ENCODE data around the gene AMN1.
A peak's percentile ranks its signal among the peaks of the same experiment; 100 is the strongest.
"Not testable (repeated sequence)": the region's sequence is repeated elsewhere in the genome, so short reads cannot be mapped to it uniquely, and the experiment has no call there.

AMN1 gene

DNA sequence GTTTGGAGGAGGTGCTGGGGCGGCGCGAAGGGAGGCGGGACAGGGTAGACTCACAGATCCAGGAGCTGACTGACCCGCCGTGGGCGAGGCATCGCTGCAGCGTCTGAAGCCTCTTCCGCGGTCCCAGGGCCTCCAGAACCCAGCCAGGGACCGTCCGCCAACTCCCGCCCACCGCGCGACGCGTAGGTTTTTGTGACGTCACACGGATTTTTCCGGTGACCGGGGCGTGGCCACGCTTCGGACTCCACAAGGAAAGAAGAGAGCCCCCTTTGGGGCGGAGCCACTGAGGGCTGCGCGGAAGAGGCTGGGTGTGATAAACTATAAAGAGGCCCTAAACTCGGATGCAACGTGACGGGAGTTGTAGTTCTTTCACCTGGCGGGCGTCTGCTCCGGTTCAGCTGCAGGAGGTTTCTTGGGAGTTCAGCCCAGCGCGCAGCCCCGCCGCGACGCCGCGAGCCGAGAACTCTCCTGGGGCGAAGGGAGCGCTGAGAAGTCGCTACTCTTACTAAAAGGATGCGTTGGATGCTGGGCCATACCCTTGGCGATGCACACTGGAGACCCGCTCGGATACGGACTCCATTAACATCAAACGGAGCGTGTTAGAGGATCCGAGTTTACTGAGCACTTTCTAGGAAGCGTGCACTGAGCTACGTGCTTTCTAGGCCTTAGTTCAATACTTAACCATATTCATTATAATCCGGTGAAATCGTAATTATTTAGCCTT lies at the start of gene AMN1:
Gene AMN1, minus strand, starts transcription at position 105 of the 724 bp plus-strand sequence. Its CDS starts 13 bp downstream, at position 92.
- DNase-seq (ENCODE audit: low spot score), result peak; percentile 100

DNA sequence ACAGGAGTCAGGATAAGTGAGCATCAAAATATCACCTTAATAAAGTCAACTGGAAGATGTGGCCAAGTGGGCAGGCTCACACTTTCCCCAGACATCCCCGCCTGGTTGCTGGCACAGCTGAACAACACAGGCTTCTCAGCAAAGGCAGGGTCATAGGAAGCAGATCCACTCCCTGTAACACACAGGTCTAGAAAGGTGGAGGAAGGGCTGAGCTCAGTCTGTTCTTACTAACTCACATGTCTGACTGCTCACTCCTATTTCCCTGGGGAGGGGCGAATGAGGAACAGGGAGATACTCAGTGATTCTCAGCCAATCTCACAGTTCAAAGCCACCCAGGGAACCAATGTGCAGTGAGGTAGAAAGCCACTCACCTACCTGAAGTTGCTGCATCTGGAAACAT lies 45.0 kb upstream of the AMN1 start:
- DNase-seq (ENCODE audit: low spot score), result no peak

DNA sequence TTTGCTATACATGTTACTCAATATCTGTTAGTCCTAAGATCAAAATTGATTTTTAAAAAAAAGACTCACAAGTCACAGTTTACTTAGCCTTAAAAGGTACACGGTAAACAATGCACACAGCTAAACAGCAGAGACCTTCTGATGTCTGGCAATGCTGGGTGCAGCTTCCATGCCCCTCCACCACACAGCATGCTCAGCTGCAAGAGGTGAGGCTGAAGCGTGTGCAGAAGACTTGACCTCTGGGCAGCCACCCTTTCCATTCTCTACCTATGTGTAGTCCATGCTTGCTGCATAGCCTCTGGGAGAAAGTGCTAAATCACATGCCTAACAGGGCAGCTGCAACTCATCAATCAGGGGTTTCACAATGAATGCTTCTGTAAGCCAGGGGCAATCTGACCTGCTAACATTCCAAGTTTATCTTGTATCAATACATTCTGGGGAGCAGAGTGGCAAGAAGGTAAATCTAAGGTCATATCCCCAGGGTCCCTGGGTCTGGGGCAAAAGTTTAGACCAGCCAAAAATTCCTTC lies 44.5 kb upstream of the AMN1 start:
- no peak for DNase-seq (ENCODE audit: low spot score)

DNA sequence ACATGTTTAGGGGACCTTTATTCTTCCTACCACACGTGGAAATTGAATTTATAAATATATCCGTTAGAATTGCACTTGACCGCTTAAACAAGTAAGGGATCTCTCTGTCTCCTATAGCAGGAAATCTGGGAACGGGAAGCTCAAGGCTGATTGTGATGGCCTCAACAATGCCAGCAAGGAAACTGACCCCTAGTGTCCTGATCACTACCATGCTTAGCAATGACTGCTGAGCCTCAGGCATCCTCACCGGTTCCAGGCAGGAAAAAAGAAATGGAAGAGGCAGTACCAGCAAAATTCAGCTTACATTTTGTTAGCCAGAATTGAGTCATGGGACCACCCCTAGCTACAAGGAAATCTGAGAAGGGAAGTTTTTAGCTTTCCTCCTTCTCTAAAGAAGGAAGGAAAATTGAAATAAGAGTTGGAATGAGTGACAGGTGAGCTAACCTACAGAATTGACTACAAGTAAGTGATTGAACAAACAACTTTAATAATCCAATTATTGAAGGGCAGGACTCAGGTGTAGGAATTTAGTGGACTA lies 43.9 kb upstream of the AMN1 start:
- no peak for DNase-seq (ENCODE audit: low spot score)

DNA sequence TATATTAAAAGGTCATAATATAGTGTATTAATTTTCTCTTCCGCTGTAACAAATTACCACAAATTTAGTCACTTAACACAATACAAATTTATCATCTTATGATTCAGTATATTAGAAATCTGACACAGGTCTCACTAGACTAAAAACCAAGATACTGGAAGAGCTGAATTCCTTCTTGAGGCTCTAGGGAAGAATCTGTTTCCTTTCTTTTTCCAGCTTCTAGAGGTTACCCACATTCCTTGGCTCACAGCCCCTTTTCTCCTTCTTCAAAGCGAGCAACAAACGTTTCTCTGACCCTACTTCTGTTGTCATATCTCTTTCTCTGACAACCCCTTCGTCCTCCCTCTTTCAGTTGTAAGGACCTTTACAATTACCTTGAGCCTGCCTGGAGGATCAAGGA lies 43.4 kb upstream of the AMN1 start:
- no peak for DNase-seq (ENCODE audit: low spot score)

DNA sequence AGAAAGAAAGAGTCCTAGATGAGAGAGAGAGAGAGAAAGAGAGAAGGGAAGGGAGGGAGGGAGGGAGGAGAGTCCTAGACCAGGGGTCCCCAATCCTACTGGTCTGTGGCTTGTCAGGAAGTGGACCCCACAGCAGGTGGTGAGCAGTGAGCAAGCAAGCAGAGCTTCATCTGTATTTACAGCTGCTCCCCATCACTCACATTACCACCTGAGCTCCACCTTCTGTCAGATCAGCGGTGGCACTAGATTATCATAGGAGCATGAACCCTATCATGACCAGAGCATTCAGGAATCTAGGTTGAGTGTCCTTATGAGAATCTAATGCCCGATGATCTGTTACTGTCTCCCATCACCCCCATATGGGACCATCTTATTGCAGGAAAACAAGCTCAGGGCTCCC lies 39.2 kb upstream of the AMN1 start:
- DNase-seq (ENCODE audit: low spot score), result no peak

DNA sequence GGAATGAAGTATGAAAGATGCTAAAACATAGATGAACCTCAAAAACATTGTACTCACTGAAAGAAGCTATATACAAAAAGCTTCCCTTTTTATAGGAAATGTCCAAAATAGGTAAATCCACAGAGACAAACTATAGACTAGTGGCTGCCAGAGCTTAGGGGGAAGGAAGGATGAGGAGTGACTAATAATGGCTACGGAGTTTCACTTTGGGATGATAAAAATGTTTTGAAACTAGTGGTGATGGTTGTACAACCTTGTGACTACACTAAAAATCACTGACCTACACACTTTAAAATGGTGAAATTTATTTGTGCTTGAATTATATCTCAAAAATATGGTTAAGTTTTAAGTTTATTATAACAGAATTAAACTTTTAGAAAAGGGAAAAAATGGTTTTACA lies 37.1 kb upstream of the AMN1 start:
- DNase-seq (ENCODE audit: low spot score), result no peak

DNA sequence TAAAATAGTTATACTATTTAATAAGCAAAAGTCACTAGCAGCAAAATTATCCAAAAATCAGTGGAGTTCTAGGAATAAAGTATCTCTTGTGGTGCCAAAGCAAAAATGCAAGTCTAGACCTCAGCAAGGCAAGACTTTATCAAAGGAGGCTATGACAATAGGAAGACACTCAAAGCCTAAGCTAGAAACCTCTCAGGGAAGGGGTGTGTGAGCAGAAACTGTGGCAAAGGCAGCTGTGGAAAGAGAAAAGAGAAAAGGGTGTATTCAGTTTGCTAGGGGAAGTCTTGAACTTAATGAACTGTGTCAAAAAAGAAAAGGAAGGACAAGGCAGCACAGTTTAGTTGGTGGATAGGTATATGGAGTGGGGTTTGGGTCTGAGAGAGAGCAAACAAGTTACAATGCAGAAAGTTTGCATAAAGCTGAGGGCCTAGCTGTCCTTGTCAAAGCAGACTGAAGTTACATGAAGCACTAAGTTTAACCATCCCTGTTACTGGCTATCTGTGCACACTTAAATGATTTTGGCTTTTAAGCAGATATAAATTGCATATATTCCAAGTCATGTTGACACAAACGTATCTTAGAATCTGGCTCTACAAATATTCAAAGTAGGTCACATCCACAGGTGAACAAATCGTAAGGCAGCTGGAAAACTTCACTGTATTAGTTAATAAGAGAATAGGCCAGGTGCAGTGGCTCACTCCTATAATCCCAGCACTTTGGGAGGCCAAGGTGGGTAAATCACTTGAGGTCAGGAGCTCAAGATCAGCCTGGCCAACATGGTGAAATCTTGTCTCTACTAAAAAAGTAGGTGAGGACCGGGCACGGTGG lies 31.0 kb upstream of the AMN1 start:
- DNase-seq (ENCODE audit: low spot score), result no peak

DNA sequence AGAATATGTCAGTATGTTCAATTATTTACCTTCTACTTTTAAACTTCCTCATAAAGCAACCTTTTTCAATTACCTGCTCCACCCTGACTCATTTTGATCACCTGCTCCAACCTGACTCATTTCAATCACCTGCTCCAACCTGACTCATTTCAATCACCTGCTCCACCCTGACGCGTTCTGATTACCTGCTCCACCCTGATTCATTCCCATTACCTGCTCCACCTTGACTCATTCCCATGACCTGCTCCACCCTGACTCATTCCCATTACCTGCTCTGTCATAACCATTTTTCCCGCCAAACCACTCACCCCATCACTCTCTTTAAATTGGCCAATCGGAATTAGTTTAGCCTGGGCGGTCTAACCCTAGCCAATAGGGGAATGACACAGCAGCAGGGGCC lies 29.5 kb upstream of the AMN1 start:
- not testable (repeated sequence) for DNase-seq (ENCODE audit: low spot score)

DNA sequence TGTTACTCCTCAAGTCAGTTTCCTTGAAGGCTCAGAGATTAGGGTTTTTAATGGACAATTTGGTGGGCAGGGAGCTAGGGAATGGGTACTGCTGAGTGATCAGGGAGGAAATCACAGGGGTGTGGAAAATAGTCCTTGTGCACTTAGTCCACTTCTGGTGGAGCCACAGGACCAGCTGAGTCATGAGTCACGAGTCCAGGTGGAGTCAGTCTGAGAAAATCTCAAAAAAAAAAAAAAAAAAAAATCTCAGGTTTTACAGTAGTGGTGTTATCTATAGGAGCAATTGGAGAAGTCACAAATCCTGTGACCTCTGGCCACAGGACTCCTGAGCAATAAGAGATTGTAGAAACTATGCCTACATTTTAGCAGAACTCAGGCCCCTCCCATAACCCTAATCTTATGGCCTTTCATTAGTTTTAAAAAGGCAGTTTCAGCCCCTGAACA lies 28.2 kb upstream of the AMN1 start:
- no peak for DNase-seq (ENCODE audit: low spot score)

DNA sequence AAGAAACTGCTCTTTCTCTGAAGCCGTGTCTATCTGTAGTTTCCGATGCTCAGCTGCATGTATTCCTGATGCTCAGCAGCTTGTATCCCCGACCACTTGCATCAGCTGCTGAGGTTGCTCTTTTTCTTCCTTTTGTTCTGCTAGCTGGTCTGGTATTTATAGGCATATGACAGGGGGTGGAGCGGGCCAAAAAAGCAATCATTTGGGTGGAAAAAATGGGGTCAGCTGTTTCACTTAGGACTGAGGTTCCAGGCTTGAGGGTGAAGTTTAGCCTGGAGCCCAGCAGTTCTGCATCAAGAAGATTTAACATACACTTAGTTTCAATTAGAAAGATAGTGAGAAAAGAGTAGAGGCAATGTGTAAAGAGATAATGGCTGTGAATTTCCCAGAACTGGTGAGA lies 23.6 kb upstream of the AMN1 start:
- no peak for DNase-seq (ENCODE audit: low spot score)

DNA sequence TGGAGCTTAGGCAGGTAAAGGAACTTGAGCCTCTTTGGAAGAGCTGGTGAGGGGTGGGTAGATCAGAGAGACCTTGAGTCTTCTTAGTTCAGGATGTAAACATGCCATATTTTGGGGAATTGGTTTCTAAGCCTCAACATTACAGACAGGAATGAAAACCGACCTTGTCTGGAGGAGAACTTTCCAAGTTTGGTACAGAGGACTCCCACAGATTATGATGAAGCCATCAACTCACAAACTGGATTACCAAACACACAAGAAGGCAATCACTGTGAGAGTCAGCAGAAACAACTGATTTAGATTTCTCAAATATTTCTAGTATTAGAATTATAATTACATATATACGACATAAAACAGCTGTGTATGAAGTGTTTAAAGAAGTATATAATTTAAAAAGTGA lies 22.3 kb upstream of the AMN1 start:
- DNase-seq (ENCODE audit: low spot score), result no peak

DNA sequence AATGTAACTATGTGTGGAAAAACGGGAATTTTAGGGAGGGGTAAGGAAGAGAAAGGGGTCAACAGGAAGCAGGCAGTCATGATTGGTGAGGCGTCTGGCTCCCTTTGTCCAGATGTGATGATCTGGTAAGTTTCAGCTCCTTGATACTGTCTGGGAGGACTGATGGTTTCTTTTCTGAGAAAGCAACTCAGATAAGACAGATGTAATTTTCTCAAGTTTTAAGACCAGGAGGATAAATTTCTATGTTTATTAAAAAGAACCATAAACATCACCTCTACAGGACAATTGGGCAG lies 21.9 kb upstream of the AMN1 start:
- no peak for DNase-seq (ENCODE audit: low spot score)

DNA sequence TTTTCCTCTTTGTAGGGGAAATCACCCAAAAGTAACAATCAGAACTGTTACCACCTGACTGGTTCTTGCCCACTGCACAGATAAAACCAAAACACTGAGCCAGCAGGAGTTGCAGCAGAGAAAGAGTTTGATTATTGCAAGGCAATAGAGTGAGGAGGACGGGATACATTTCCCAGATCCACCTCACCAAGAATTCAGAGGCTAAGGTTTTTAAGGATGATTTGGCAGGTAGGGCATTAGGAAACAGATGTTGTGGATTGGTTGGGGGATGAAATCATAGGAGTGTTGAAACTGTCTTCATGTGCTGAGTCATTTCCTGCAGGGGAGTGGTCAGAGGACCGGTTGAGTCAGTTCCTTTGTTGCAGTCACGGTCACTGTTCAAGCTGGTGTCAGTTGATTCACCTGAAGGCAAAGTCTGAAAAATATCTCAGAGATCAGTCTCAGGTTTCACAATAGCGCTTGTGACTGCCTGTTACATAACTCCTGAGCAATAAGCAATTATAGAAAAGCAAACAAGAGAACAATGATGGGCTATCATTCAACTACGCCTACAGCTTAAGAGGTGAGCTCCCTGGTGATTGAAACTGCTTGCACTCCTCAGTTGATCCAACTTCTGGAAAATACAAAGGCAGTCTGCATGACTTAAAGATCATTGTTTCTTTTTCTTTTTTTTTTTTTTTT lies 20.3 kb upstream of the AMN1 start:
- DNase-seq (ENCODE audit: low spot score), result no peak

DNA sequence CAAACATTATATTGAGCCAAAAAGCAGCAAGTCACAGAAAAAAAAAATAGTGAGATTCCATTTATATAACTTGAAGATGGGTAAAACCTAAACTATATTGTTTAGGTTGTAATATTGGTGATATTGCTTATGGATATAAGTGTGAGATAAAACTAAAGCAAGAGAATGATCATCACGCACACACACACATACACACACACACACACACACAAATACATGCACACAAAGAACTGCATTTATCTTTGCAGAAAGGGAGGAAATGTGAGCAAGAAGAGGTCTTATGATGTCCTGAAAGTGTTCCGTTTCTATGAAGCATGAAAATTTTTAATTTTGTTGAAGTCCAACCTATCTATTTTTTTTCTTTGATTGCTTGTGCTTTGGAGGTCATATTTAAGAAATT lies 16.4 kb upstream of the AMN1 start:
- no peak for DNase-seq (ENCODE audit: low spot score)

DNA sequence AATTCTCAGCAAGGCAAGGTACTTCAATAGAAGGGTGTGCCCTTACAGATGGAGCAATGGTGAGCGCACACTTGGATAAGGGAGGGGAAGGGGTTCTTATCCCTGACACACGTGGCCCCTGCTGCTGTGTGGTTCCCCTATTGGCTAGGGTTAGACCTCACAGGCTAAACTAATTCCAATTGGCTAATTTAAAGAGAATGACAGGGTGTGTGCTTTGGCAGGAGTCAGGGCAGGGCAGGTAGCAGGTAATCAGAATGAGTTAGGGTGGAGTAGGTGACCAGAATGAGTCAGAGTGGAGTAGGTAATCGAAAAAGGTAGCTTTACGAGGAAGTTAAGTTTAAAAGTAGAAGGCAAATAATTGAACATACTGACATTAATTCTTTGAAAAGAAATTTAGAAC lies 15.5 kb upstream of the AMN1 start:
- DNase-seq (ENCODE audit: low spot score), result not testable (repeated sequence)

DNA sequence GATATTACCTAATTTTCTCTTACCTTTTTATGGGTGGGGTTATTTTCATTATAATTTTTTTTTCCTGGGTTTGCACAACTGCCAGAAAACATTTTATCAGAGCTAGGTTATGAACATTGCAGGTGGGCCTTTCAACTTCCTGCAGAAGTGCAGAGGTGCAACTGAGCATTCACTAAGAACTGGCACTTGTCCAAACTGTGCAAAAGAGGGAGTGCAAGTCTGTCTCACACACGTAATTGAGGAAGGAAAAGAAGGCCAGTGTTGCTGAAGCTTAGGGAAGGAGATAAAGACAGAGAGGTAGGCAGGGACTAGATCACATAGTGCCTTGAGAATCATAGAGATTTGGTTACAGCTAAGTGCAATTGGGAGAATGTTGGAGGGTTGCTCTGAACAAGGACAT lies 14.1 kb upstream of the AMN1 start:
- no peak for DNase-seq (ENCODE audit: low spot score)

DNA sequence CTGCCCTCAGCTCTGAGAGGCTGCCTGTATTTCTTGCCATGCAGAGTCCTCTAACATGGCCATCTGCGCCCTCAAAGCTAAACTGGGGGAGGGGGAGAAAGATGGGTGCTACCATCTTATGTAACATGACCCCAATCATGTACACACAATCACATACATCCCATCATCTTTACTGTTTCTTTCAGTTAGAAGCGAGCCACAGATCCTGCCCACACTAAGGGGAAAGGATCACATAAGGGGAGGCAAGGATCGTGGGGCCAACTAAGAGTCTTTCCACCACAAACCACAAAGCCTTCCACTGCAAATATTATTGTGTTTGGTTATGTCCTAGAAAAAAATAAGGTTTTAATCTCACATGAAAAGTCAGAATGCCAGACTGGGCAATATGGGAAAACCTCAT lies 11.8 kb upstream of the AMN1 start:
- DNase-seq (ENCODE audit: low spot score), result no peak

DNA sequence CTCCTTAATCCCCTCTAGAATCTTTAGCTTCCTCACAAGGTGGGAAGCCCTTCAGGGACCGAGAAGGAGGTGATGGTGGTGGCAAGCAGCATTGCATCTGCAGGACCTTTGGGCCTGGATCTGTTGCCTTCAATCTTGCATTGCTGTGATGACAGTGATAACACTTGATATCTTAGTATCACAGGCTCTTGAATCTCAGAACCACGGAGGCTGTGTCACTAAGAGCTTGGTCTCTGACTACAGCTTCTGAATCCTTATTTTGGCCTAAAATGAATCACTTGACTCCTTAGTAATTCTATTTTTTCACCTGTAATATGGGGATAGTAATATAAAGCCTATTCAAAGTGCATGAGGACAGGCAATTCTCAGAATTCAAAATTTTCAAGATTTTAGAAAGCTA lies 8.9 kb upstream of the AMN1 start:
- no peak for DNase-seq (ENCODE audit: low spot score)

DNA sequence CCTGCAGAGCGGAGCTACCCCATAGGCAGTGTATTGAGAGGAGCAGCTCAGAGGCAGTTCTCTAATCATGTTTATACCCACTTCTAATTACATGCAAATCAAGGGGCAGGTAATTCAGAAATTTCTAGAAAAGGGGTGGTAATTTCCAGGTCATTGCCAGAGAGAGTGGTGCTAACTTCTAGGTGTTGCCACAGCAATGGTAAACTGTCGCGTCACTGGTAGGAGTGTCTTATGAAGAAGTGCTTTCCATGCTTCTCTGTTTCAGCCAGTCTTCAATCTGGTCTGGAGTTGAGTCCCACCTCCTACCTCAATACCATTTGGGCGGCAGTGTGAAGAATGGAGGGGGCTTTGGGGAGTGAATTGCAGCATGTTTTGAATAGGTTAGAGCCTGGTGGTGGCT lies 8.5 kb upstream of the AMN1 start:
- no peak for DNase-seq (ENCODE audit: low spot score)

DNA sequence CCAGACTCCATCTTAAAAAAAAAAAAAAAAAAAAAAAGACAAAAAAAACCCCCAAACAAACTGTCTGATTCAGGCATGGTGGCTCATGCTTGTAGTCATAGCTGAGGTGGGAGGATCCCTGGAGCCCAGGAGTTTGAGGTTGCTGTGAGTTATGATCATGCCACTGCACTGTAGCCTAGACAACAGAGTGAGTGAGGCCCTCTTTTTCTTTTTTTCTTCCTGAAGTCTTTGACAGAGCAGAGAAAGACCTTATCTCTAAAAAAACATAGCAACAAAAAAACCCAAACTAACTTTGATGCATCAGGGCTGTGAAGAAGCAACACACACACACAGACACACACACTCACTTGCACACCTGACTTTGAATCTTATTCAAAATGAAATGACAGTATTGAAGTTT lies 7.7 kb upstream of the AMN1 start:
- no peak for DNase-seq (ENCODE audit: low spot score)

DNA sequence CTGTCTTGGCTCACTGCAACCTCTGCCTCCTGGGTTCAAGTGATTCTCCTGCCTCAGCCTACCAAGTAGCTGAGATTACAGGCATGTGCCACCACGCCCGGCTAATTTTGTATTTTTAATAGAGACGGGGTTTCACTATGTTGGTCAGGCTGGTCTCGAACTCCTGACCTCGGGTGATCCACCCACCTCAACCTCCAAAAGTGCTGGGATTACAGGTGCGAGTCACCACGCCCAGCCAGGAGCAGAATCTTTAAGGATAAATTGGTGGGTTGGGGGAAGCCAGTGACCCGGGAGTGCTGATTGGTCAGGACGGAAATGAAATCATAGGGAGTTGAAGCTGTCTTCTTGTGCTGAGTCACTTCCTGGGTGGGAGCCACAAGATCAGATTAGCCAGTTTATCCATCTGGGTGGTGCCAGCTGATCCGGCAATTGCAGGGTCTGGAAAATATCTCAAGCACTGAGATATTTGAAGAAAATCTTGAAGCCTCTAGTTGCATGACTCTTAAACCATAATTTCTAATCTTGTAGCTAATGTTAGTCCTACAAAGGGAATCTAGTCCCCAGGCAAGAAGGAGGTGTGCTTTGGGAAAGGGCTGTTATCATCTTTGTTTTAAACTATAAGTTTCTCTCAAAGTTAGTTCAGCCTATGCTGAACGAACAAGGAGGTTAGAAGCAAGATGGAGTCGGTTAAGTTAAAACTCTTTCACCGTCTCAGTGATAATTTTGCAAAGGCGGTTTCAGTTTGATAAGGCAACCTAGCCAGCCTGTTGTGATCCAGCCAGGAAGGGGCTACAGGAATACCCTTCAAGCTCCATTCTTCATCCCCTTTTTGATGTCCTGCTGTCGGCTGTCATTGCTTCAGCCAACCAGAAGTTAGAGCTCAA lies 5.0 kb upstream of the AMN1 start:
- DNase-seq (ENCODE audit: low spot score), result not testable (repeated sequence)
